ENCODE results near the gene STARD10. TPM values are rescaled to one million over a fixed set of nuclear protein-coding genes. Genes with fewer than 3 reads are reported as not detected.

The STARD10 gene
- total and polyA plus RNA-seq, 2 experiments from 2014 or later: 16.6 to 20.5 TPM

- TF ChIP-seq STAT1 (IDR thresholded peaks at IDR 0.05; ENCODE audit: unreplicated experiment): no peak
- TF ChIP-seq ZNF331 (CRISPR knock-in tag; IDR thresholded peaks at IDR 0.05; ENCODE audit: low read depth): no peak
- no peak for TF ChIP-seq JUNB (IDR thresholded peaks at IDR 0.05; ENCODE audit: unreplicated experiment)
- TF ChIP-seq CREB1 (CRISPR knock-in tag; IDR thresholded peaks at IDR 0.05; ENCODE audit: low read depth): no peak
- no peak for TF ChIP-seq POLR2AphosphoS5 (IDR thresholded peaks at IDR 0.05; ENCODE audit: low read depth)
- TF ChIP-seq, protein P1, sequence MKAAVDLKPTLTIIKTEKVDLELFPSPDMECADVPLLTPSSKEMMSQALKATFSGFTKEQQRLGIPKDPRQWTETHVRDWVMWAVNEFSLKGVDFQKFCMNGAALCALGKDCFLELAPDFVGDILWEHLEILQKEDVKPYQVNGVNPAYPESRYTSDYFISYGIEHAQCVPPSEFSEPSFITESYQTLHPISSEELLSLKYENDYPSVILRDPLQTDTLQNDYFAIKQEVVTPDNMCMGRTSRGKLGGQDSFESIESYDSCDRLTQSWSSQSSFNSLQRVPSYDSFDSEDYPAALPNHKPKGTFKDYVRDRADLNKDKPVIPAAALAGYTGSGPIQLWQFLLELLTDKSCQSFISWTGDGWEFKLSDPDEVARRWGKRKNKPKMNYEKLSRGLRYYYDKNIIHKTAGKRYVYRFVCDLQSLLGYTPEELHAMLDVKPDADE (IDR thresholded peaks at IDR 0.05): no peak
- no peak for TF ChIP-seq EZH2phosphoT487 (IDR thresholded peaks at IDR 0.05; ENCODE audit: unreplicated experiment)
- TF ChIP-seq, protein P2, sequence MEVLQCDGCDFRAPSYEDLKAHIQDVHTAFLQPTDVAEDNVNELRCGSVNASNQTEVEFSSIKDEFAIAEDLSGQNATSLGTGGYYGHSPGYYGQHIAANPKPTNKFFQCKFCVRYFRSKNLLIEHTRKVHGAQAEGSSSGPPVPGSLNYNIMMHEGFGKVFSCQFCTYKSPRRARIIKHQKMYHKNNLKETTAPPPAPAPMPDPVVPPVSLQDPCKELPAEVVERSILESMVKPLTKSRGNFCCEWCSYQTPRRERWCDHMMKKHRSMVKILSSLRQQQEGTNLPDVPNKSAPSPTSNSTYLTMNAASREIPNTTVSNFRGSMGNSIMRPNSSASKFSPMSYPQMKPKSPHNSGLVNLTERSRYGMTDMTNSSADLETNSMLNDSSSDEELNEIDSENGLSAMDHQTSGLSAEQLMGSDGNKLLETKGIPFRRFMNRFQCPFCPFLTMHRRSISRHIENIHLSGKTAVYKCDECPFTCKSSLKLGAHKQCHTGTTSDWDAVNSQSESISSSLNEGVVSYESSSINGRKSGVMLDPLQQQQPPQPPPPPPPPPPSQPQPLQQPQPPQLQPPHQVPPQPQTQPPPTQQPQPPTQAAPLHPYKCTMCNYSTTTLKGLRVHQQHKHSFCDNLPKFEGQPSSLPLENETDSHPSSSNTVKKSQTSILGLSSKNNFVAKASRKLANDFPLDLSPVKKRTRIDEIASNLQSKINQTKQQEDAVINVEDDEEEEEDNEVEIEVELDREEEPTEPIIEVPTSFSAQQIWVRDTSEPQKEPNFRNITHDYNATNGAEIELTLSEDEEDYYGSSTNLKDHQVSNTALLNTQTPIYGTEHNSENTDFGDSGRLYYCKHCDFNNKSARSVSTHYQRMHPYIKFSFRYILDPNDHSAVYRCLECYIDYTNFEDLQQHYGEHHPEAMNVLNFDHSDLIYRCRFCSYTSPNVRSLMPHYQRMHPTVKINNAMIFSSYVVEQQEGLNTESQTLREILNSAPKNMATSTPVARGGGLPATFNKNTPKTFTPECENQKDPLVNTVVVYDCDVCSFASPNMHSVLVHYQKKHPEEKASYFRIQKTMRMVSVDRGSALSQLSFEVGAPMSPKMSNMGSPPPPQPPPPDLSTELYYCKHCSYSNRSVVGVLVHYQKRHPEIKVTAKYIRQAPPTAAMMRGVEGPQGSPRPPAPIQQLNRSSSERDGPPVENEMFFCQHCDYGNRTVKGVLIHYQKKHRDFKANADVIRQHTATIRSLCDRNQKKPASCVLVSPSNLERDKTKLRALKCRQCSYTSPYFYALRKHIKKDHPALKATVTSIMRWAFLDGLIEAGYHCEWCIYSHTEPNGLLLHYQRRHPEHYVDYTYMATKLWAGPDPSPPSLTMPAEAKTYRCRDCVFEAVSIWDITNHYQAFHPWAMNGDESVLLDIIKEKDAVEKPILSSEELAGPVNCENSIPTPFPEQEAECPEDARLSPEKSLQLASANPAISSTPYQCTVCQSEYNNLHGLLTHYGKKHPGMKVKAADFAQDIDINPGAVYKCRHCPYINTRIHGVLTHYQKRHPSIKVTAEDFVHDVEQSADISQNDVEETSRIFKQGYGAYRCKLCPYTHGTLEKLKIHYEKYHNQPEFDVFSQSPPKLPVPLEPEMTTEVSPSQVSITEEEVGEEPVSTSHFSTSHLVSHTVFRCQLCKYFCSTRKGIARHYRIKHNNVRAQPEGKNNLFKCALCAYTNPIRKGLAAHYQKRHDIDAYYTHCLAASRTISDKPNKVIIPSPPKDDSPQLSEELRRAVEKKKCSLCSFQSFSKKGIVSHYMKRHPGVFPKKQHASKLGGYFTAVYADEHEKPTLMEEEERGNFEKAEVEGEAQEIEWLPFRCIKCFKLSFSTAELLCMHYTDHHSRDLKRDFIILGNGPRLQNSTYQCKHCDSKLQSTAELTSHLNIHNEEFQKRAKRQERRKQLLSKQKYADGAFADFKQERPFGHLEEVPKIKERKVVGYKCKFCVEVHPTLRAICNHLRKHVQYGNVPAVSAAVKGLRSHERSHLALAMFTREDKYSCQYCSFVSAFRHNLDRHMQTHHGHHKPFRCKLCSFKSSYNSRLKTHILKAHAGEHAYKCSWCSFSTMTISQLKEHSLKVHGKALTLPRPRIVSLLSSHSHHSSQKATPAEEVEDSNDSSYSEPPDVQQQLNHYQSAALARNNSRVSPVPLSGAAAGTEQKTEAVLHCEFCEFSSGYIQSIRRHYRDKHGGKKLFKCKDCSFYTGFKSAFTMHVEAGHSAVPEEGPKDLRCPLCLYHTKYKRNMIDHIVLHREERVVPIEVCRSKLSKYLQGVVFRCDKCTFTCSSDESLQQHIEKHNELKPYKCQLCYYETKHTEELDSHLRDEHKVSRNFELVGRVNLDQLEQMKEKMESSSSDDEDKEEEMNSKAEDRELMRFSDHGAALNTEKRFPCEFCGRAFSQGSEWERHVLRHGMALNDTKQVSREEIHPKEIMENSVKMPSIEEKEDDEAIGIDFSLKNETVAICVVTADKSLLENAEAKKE (CRISPR knock-in tag; IDR thresholded peaks at IDR 0.05): no peak
- TF ChIP-seq NANOG (IDR thresholded peaks at IDR 0.05; ENCODE audit: borderline replicate concordance): no peak
- TF ChIP-seq EZH2 (IDR thresholded peaks at IDR 0.05; ENCODE audit: low read depth, unreplicated experiment): no peak
- no peak for TF ChIP-seq ZNF114 (CRISPR knock-in tag; IDR thresholded peaks at IDR 0.05)
- TF ChIP-seq REST (IDR thresholded peaks at IDR 0.05; ENCODE audit: unreplicated experiment): no peak
- TF ChIP-seq, protein P3, sequence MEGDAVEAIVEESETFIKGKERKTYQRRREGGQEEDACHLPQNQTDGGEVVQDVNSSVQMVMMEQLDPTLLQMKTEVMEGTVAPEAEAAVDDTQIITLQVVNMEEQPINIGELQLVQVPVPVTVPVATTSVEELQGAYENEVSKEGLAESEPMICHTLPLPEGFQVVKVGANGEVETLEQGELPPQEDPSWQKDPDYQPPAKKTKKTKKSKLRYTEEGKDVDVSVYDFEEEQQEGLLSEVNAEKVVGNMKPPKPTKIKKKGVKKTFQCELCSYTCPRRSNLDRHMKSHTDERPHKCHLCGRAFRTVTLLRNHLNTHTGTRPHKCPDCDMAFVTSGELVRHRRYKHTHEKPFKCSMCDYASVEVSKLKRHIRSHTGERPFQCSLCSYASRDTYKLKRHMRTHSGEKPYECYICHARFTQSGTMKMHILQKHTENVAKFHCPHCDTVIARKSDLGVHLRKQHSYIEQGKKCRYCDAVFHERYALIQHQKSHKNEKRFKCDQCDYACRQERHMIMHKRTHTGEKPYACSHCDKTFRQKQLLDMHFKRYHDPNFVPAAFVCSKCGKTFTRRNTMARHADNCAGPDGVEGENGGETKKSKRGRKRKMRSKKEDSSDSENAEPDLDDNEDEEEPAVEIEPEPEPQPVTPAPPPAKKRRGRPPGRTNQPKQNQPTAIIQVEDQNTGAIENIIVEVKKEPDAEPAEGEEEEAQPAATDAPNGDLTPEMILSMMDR (conservative IDR thresholded peaks at IDR 0.05; ENCODE audit: low read depth in 2 of 2): no peak
- Mint-ChIP-seq H3K9me3 (no peaks in the 10 kb centered on the region), H3K36me3 (ENCODE audit: low read depth) (no peaks in the 10 kb centered on the region; the same call in 2 of the 3 replicates), H3K4me3 (peak overlapping the region; percentile 69), H3K27me3 (ENCODE audit: insufficient read depth, low read depth, poor library complexity) (peaks cover 13% of the 10 kb centered on the region), H3K27ac (no peak overlapping the region), H3K4me1 (peaks cover 26% of the 10 kb centered on the region)
- no peaks in the 10 kb centered on the region for H3K9me2 ChIP-seq (ENCODE audit: insufficient read depth)
- DNase-seq (ENCODE audit: low spot score) (no peak), ATAC-seq (peak; percentile 15)
- H3K4me1 ChIP-seq (ENCODE audit: insufficient read depth): peaks cover 10% of the 10 kb centered on the region; the same call in 1 of the 2 replicates
- peak overlapping the region; percentile 89 for H3K4me2 ChIP-seq
- no peaks in the 10 kb centered on the region for H3F3A ChIP-seq (replicated peaks; ENCODE audit: low read depth)
- no peak overlapping the region for H3K27ac ChIP-seq (ENCODE audit: low read depth)
- H4K20me1 ChIP-seq (replicated peaks; ENCODE audit: insufficient read depth): no peaks in the 10 kb centered on the region
- peaks cover 14% of the 10 kb centered on the region for H3K27me3 ChIP-seq (ENCODE audit: insufficient read depth)
- no peaks in the 10 kb centered on the region for H3K79me2 ChIP-seq (replicated peaks; ENCODE audit: insufficient read depth)
- no peaks in the 10 kb centered on the region for H3K36me3 ChIP-seq (ENCODE audit: insufficient read depth)
- H3K4me3 ChIP-seq: peak overlapping the region; percentile 79
- peak overlapping the region; percentile 94 for H2AFZ ChIP-seq
These were observed 13.4 kb downstream of the STARD10 start for GRCh38 chr11:72780296-72781062.

Measured in GM23338 (cell line).